Lower lobe of right lung (tissue), 2 donors: ENCODE measurements around the gene ENTPD2. TPM values are rescaled to one million over a fixed set of nuclear protein-coding genes. Genes with fewer than 3 reads are reported as not detected.

ENCODE experiments used
- ATAC-seq, 2 donors: fragments of 200-7000 bp; cut with Tn5 transposase; one replicate each; pipeline ENCODE4 v1.9.1; 2020 to 2022; ENCODE audit warnings: mild to moderate bottlenecking in 2 of 2, moderate library complexity in 2 of 2
- DNase-seq: peaks from one replicate; pipeline ENCODE4 v3.0.0-alpha.2; 2020
- H3K27ac ChIP-seq: fragments of 200-600 bp; one replicate; pipeline ENCODE4 v1.8.0; 2022
- H3K27me3 ChIP-seq: fragments of 200-600 bp; one replicate; pipeline ENCODE4 v1.8.0; 2022; ENCODE audit warnings: low read depth
- H3K36me3 ChIP-seq: fragments of 200-600 bp; one replicate; pipeline ENCODE4 v1.8.0; 2022; ENCODE audit warnings: mild to moderate bottlenecking
- H3K4me1 ChIP-seq: fragments of 200-600 bp; one replicate; pipeline ENCODE4 v1.8.0; 2022
- H3K4me3 ChIP-seq: fragments of 200-600 bp; one replicate; pipeline ENCODE4 v1.8.0; 2022; ENCODE audit warnings: mild to moderate bottlenecking
- H3K9me3 ChIP-seq: fragments of 200-600 bp; one replicate; pipeline ENCODE4 v1.8.0; 2022
- CTCF ChIP-seq: fragments of 200-600 bp; IDR thresholded peaks from one replicate; pipeline ENCODE4 v1.8.0; 2022; ENCODE audit warnings: antibody characterized with exemption, mild to moderate bottlenecking
- intact Hi-C: fragments of 100-400 bp; cut with DNase I; formaldehyde crosslinking; loops from one replicate; pipeline ENCODE4 v1.11.0; 2022
- total RNA-seq: library from RNA; stranded (reverse); fragmentation: NEBNext Ultra II Directional; extraction: Animal tissue kit (Norgen Biotek cat#: 25700); gene quantifications from one replicate; pipeline ENCODE4 v1.2.1, GENCODE V29; 2021
- donor health status: DM: no; HTN: yes; CAD: no; lungs with severe emphysema.

Gene ENTPD2
- total RNA-seq, 1 donor from 2014 or later: 0.62 TPM

GRCh38 chr9:137057545-137057944 is 3.7 kb upstream of the ENTPD2 start:
- no peaks in the 10 kb centered on the region for H3K9me3 ChIP-seq
- intact Hi-C loops: no loop called here
- H3K27ac ChIP-seq: no peak overlapping the region
- peaks cover 24% of the 10 kb centered on the region for H3K27me3 ChIP-seq
- H3K36me3 ChIP-seq: no peaks in the 10 kb centered on the region
- H3K4me3 ChIP-seq: no peak overlapping the region
- DNase-seq (no peak), ATAC-seq (no peak)
- peaks cover 30% of the 10 kb centered on the region for H3K4me1 ChIP-seq
- no peak for TF ChIP-seq CTCF

- TF ChIP-seq CTCF: no peak
- H3K4me3 ChIP-seq: no peak overlapping the region
- no peaks in the 10 kb centered on the region for H3K36me3 ChIP-seq
- intact Hi-C loops: no loop called here
- peaks cover 30% of the 10 kb centered on the region for H3K4me1 ChIP-seq
- ATAC-seq: no peak
- H3K9me3 ChIP-seq: no peaks in the 10 kb centered on the region
- H3K27ac ChIP-seq: no peak overlapping the region
- no peak for DNase-seq
- peaks cover 30% of the 10 kb centered on the region for H3K27me3 ChIP-seq
Measured at GRCh38 chr9:137056739-137057415, 3.0 kb upstream of the ENTPD2 start.

- peaks cover 42% of the 10 kb centered on the region for H3K27me3 ChIP-seq
- H3K4me1 ChIP-seq: peaks cover 30% of the 10 kb centered on the region
- no peaks in the 10 kb centered on the region for H3K9me3 ChIP-seq
- H3K27ac ChIP-seq: peak overlapping the region; percentile 46
- DNase-seq (peak; percentile 73), ATAC-seq (peak; percentile 28 to 51)
- H3K36me3 ChIP-seq: no peaks in the 10 kb centered on the region
- intact Hi-C loops: no loop called here
- no peak overlapping the region for H3K4me3 ChIP-seq
- TF ChIP-seq CTCF: no peak
Measured at GRCh38 chr9:137055385-137056364, 1.8 kb upstream of the ENTPD2 start.

- no peak for TF ChIP-seq CTCF
- no peak overlapping the region for H3K4me3 ChIP-seq
- no peaks in the 10 kb centered on the region for H3K36me3 ChIP-seq
- ATAC-seq: no peak
- H3K4me1 ChIP-seq: peaks cover 30% of the 10 kb centered on the region
- no peak for DNase-seq
- no peaks in the 10 kb centered on the region for H3K9me3 ChIP-seq
- H3K27ac ChIP-seq: peak overlapping the region; percentile 46
- intact Hi-C loops: no loop called here
- H3K27me3 ChIP-seq: peaks cover 47% of the 10 kb centered on the region
Measured at GRCh38 chr9:137054932-137055384, 1.1 kb upstream of the ENTPD2 start.

- ATAC-seq (peak; percentile 6 to 31), DNase-seq (no peak)
- no peaks in the 10 kb centered on the region for H3K9me3 ChIP-seq
- H3K27ac ChIP-seq: no peak overlapping the region
- H3K4me3 ChIP-seq: peak overlapping the region; percentile 51
- intact Hi-C loops: no loop called here
- H3K4me1 ChIP-seq: peaks cover 30% of the 10 kb centered on the region
- no peak for TF ChIP-seq CTCF
- no peaks in the 10 kb centered on the region for H3K36me3 ChIP-seq
- peaks cover 62% of the 10 kb centered on the region for H3K27me3 ChIP-seq
Measured at GRCh38 chr9:137052998-137053943, 590 bp downstream of the ENTPD2 start.
